GM12875 (cell line): ENCODE measurements around the gene ABCC11.
"Not testable (repeated sequence)": the region's sequence is repeated elsewhere in the genome, so short reads cannot be mapped to it uniquely, and the experiment has no call there.

Experiments used
- H3K4me3 ChIP-seq: one replicate; pipeline ENCODE4 v1.5.1; 2011; ENCODE audit warnings: low read depth, low read length, control low read depth
- CTCF ChIP-seq: IDR thresholded peaks from 2 replicates; pipeline ENCODE4 v1.5.1; 2011; ENCODE audit warnings: low read depth, mild to moderate bottlenecking, control low read depth, inconsistent platforms, low read length, moderate library complexity, borderline replicate concordance; ENCODE audit not compliant: insufficient read depth

ABCC11 gene

DNA sequence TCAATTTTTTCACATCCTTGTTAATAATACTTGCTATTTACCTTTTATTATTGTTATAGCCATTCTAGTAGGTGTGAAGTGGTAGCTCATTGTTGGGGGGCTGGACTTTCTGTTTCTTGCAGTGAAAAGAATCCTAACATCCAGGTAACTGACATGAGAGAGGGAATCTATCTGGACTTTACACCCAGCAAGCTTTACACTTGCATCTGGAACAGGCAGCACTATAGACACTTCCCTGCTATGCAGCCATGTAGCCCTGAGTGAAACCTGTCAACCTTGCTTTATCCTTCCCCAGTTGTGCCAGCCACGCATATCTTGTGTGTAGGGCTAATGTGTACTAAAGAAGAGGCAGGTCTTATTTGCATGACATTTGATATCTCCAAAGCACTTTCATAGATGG lies 74.7 kb downstream of the ABCC11 start:
- TF ChIP-seq CTCF = no peak
- no peak overlapping the region for H3K4me3 ChIP-seq

DNA sequence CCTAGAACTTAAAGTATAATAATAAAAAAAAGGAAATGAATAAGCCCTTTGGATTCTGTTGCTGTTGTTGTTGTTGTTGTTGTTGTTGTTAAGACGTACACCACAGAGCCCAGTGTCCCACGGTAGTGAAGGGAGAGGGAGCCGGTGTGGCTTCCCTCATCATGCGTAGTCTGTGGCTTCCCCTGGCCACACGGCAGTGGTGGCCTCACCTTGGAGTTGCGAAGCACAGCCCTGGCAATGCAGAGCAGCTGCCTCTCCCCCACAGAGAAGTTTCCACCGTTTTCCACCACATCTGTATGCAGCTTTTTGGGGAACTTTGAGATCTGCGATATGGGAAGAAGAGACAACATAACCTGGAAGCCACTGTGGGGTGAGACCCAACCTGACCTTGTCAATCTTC lies 77.4 kb downstream of the ABCC11 start:
- no peak for TF ChIP-seq CTCF

DNA sequence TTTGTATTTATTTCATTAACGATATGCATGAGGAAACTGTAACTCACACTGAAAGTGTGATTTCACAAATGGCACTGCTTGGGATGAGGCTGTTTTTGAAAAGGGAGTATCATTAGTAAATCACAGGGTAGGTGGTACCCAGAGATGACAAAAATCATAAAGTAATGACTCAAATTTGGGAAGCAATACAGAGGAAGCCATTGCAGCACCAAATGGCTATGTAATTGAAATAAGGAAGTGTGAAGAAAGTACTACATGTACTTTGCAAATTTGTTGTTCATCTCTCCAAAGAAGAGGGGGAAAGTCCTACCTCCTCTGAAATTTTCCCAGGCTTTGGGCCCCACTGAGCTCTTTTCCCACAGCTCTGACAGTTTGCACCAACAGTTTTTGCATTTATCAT lies 79.3 kb downstream of the ABCC11 start:
- H3K4me3 ChIP-seq = no peak overlapping the region
- TF ChIP-seq CTCF = no peak

More for the DNA sequence above, 77.4 kb downstream of the ABCC11 start:
- no peak overlapping the region for H3K4me3 ChIP-seq

DNA sequence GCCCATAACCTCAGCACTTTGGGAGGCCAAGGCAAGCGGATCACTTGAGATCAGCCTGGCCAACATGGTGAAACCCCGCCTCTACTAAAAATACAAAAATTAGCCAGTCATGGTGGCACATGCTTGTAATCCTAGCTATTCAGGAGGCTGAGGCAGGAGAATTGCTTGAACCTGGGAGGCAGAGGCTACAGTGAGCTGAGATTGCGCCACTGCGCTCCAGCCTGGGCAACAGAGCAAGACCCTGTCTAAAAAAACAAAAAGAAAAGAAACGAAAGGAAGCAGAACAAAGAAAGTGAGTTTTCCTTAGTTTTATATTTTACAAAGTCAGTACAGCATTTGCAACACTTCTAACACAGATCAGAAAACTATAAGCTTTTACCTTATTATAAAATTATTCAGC lies 80.7 kb downstream of the ABCC11 start:
- not testable (repeated sequence) for H3K4me3 ChIP-seq

DNA sequence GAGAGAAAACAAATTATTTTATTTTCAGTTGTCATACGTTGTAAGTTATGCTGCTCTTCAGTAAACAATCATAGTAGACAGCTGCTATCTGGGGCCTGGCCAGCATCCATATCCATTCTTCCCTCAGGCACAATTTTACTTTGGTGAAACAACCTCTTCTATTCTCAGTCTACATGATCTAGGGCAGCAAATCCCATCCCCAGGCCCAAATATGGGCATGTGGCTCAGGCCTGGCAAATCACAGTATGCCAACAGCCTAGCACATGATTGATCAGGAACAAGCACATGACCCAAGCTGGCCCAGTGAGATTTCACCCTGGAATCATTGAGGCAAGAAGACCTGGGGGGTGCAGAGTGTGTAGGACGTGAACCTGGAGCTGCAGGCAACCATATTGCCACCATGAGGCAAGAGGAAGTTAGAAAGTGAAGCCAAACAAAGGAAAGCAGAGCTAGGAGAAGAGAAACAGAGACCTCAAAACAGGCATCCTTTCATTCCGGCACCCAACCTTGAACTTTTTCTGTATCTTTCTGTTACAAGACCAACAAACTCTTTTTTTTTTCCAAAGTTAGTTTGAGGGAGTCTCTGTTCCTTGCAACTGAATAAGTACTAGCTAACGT lies 81.3 kb downstream of the ABCC11 start:
- no peak overlapping the region for H3K4me3 ChIP-seq
- no peak for TF ChIP-seq CTCF

- peak; percentile 85 for TF ChIP-seq CTCF
Measured at GRCh38 chr16:48164907-48165715, 82.2 kb downstream of the ABCC11 start.

DNA sequence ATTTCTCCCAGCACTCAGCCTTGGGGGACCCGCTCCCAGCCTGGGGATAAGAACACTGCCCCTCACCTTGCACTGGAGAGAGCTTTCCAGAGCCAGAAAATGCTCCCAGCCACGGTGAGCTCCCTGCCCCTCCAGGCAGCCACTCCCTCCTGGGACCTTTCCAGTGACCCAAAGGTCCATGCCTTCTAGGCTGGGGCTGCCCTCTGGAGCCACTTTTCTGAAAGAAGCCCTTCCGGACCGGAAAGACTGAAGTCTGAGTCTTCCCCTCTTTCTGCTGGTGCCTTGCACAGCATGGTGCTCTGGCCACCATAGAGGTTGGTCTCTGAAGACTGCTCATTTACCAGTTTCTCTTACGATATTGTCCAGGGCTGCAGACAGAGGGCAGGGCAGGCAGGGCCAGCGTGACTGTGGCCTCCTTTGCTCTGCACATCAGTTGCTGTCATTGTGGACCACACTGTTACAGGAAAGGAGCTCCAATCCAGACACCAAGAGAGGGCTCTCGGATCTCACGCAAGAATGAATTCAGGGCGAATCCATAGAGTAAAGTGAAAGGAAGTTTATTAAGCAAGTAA lies 84.4 kb downstream of the ABCC11 start:
- H3K4me3 ChIP-seq = no peak overlapping the region
- no peak for TF ChIP-seq CTCF

More at GRCh38 chr16:48164907-48165715, 82.2 kb downstream of the ABCC11 start:
- H3K4me3 ChIP-seq = no peak overlapping the region
